ENCODE results near the gene LIMS1. TPM values are rescaled to one million over a fixed set of nuclear protein-coding genes. Genes with fewer than 3 reads are reported as not detected.

LIMS1 gene
- total and polyA plus RNA-seq, 4 experiments from 2014 or later, result 126 to 286 (median 186) TPM

- Mint-ChIP-seq H3K4me3 (no peak overlapping the region), H3K4me1 (peaks cover 21 to 32% (median 25%) of the 10 kb centered on the region in 4 donors), H3K27ac (peak overlapping the region in 2 of 7 donors; percentile 27 to 65), H3K9me3 (no peaks in the 10 kb centered on the region), H3K27me3 (no peaks in the 10 kb centered on the region), H3K36me3 (no peaks in the 10 kb centered on the region)
- ChIA-PET POLR2A (ENCODE audit: partially characterized antibody) (interaction anchor here (2.3 kb wide), 1 partner anchor 31 kb away, joined by 18 read pairs; no protein-coding TSS in a partner anchor), CTCF (ENCODE audit: partially characterized antibody) (interaction anchor here (1.4 to 5.9 kb wide), 10 partner anchors 9 to 113 kb away, joined by 3 to 202 read pairs (median 8); partner anchors contain the start of genes LIMS1 and RANBP2)
- Histone ChIP-seq H3K4me3 (ENCODE audit: low read length in 2 of 2) (no peak overlapping the region), H3K27me3 (ENCODE audit: insufficient read depth, low read length) (no peaks in the 10 kb centered on the region), H3K36me3 (ENCODE audit: insufficient read depth, low read length) (no peaks in the 10 kb centered on the region), H3K27ac (ENCODE audit: low read depth, low read length) (no peak overlapping the region), H3K4me1 (ENCODE audit: insufficient read depth, low read length) (peaks cover 31% of the 10 kb centered on the region), H3K9me3 (ENCODE audit: control insufficient read depth in 1 of 2, low read length in 2 of 2) (no peaks in the 10 kb centered on the region)
- intact Hi-C loops (cut with micrococcal nuclease), result loop anchor here (5.0 kb wide), 1 partner anchor 111 kb away; the partner anchor contains the start of gene RANBP2
- no peak for DNase-seq
These were observed 71.7 kb downstream of the LIMS1 start for GRCh38 chr2:108605947-108606346.

GRCh38 chr2:108607706-108608301, 73.5 kb downstream of the LIMS1 start:
- ChIA-PET POLR2A (ENCODE audit: partially characterized antibody) (interaction anchor here (18.0 kb wide), 1 partner anchor 24 kb away, joined by 704 read pairs; no protein-coding TSS in a partner anchor), CTCF (ENCODE audit: partially characterized antibody) (interaction anchor here (1.0 to 11.7 kb wide), 3 partner anchors 9 to 28 kb away, joined by 9 to 545 read pairs (median 202); no protein-coding TSS in a partner anchor)
- peak overlapping the region in 2 of 7 donors; percentile 19 to 39 for H3K27ac Mint-ChIP-seq
- no peaks in the 10 kb centered on the region for H3K27me3 Mint-ChIP-seq
- H3K4me1 ChIP-seq (ENCODE audit: insufficient read depth, low read length), result peaks cover 47% of the 10 kb centered on the region
- no peaks in the 10 kb centered on the region for H3K36me3 ChIP-seq (ENCODE audit: insufficient read depth, low read length)
- H3K27me3 ChIP-seq (ENCODE audit: insufficient read depth, low read length), result no peaks in the 10 kb centered on the region
- H3K4me3 Mint-ChIP-seq, result peak overlapping the region in 1 of 8 donors; percentile 33
- intact Hi-C loops (cut with micrococcal nuclease), result loop anchor here (1.0 to 5.0 kb wide), 3 partner anchors 13 to 109 kb away; partner anchors contain the start of gene RANBP2
- H3K9me3 ChIP-seq (ENCODE audit: control insufficient read depth in 1 of 2, low read length in 2 of 2), result no peaks in the 10 kb centered on the region
- peaks cover 0 to 3% of the 10 kb centered on the region in 2 donors for H3K36me3 Mint-ChIP-seq
- H3K9me3 Mint-ChIP-seq, result no peaks in the 10 kb centered on the region
- H3K4me3 ChIP-seq (ENCODE audit: low read length in 2 of 2), result no peak overlapping the region
- peak; percentile 56 to 65 (median 61) for DNase-seq
- no peak overlapping the region for H3K27ac ChIP-seq (ENCODE audit: low read depth, low read length)
- H3K4me1 Mint-ChIP-seq, result peaks cover 33 to 48% (median 39%) of the 10 kb centered on the region in 4 donors

- H3K4me3 Mint-ChIP-seq, result peak overlapping the region; percentile 65 to 89 (median 80)
These were observed 76.8 kb downstream of the LIMS1 start for GRCh38 chr2:108611021-108611420.

GRCh38 chr2:108612153-108612513, 77.9 kb downstream of the LIMS1 start:
- H3K9me3 Mint-ChIP-seq, result no peaks in the 10 kb centered on the region
- intact Hi-C loops (cut with micrococcal nuclease), result no loop called here

More at GRCh38 chr2:108611021-108611420, 76.8 kb downstream of the LIMS1 start:
- Histone ChIP-seq H3K4me3 (ENCODE audit: low read length in 2 of 2) (peak overlapping the region in 1 of 2 donors; percentile 21), H3K27ac (ENCODE audit: low read depth, low read length) (peak overlapping the region; percentile 59), H3K27me3 (ENCODE audit: insufficient read depth, low read length) (no peaks in the 10 kb centered on the region), H3K4me1 (ENCODE audit: insufficient read depth, low read length) (peaks cover 79% of the 10 kb centered on the region), H3K36me3 (ENCODE audit: insufficient read depth, low read length) (no peaks in the 10 kb centered on the region), H3K9me3 (ENCODE audit: control insufficient read depth in 1 of 2, low read length in 2 of 2) (no peaks in the 10 kb centered on the region)
- CTCF ChIA-PET (ENCODE audit: partially characterized antibody), result interaction anchor here (0.6 to 11.7 kb wide), 3 partner anchors 13 to 20 kb away, joined by 3 to 545 read pairs (median 3); no protein-coding TSS in a partner anchor
- peaks cover 59 to 80% (median 71%) of the 10 kb centered on the region in 4 donors for H3K4me1 Mint-ChIP-seq
- POLR2A ChIA-PET (ENCODE audit: partially characterized antibody), result interaction anchor here (2.5 to 18.0 kb wide), 2 partner anchors 8 to 21 kb away, joined by 6 to 704 read pairs; no protein-coding TSS in a partner anchor
- H3K27me3 Mint-ChIP-seq, result no peaks in the 10 kb centered on the region
- DNase-seq, result no peak
- intact Hi-C loops (cut with micrococcal nuclease), result loop anchor here (2.0 kb wide), 1 partner anchor 18 kb away; no protein-coding TSS in a partner anchor
- H3K36me3 Mint-ChIP-seq, result peaks cover 0 to 3% of the 10 kb centered on the region in 2 donors
- peak overlapping the region; percentile 88 to 95 (median 93) for H3K27ac Mint-ChIP-seq
- H3K9me3 Mint-ChIP-seq, result no peaks in the 10 kb centered on the region

GRCh38 chr2:108612514-108613183, 78.4 kb downstream of the LIMS1 start:
- peaks cover 0 to 3% of the 10 kb centered on the region in 2 donors for H3K36me3 Mint-ChIP-seq
- peaks cover 69 to 94% (median 80%) of the 10 kb centered on the region in 4 donors for H3K4me1 Mint-ChIP-seq
- ChIA-PET CTCF (ENCODE audit: partially characterized antibody) (interaction anchor here (11.7 kb wide), 1 partner anchor 18 kb away, joined by 545 read pairs; no protein-coding TSS in a partner anchor), POLR2A (ENCODE audit: partially characterized antibody) (interaction anchor here (1.2 to 18.0 kb wide), 3 partner anchors 20 to 106 kb away, joined by 3 to 704 read pairs (median 3); partner anchors contain the start of gene RANBP2)
- peak overlapping the region; percentile 73 to 89 (median 80) for H3K4me3 Mint-ChIP-seq
- H3K27me3 Mint-ChIP-seq, result no peaks in the 10 kb centered on the region
- H3K36me3 ChIP-seq (ENCODE audit: insufficient read depth, low read length), result no peaks in the 10 kb centered on the region
- H3K4me3 ChIP-seq (ENCODE audit: low read length in 2 of 2), result peak overlapping the region; percentile 25 to 30
- H3K27ac Mint-ChIP-seq, result peak overlapping the region; percentile 91 to 98 (median 97)
- H3K27me3 ChIP-seq (ENCODE audit: insufficient read depth, low read length), result no peaks in the 10 kb centered on the region
- intact Hi-C loops (cut with micrococcal nuclease), result loop anchor here (1.0 kb wide), 1 partner anchor 9 kb away; no protein-coding TSS in a partner anchor
- H3K4me1 ChIP-seq (ENCODE audit: insufficient read depth, low read length), result peaks cover 96% of the 10 kb centered on the region
- H3K9me3 ChIP-seq (ENCODE audit: control insufficient read depth in 1 of 2, low read length in 2 of 2), result no peaks in the 10 kb centered on the region
- peak overlapping the region; percentile 68 for H3K27ac ChIP-seq (ENCODE audit: low read depth, low read length)
- H3K9me3 Mint-ChIP-seq, result no peaks in the 10 kb centered on the region
- DNase-seq, result peak; percentile 53 to 83 (median 65)

More at GRCh38 chr2:108612153-108612513, 77.9 kb downstream of the LIMS1 start:
- peak; percentile 60 to 72 (median 66) for DNase-seq
- H3K9me3 ChIP-seq (ENCODE audit: control insufficient read depth in 1 of 2, low read length in 2 of 2), result no peaks in the 10 kb centered on the region
- H3K27ac ChIP-seq (ENCODE audit: low read depth, low read length), result peak overlapping the region; percentile 68
- H3K36me3 ChIP-seq (ENCODE audit: insufficient read depth, low read length), result no peaks in the 10 kb centered on the region
- no peaks in the 10 kb centered on the region for H3K27me3 ChIP-seq (ENCODE audit: insufficient read depth, low read length)
- peaks cover 65 to 91% (median 78%) of the 10 kb centered on the region in 4 donors for H3K4me1 Mint-ChIP-seq
- ChIA-PET POLR2A (ENCODE audit: partially characterized antibody) (interaction anchor here (1.2 to 18.0 kb wide), 2 partner anchors 20 to 107 kb away, joined by 3 to 704 read pairs; partner anchors contain the start of gene RANBP2), CTCF (ENCODE audit: partially characterized antibody) (interaction anchor here (11.7 kb wide), 1 partner anchor 18 kb away, joined by 545 read pairs; no protein-coding TSS in a partner anchor)
- peaks cover 0 to 3% of the 10 kb centered on the region in 2 donors for H3K36me3 Mint-ChIP-seq
- H3K27me3 Mint-ChIP-seq, result no peaks in the 10 kb centered on the region
- peak overlapping the region; percentile 73 to 89 (median 80) for H3K4me3 Mint-ChIP-seq
- H3K4me1 ChIP-seq (ENCODE audit: insufficient read depth, low read length), result peaks cover 90% of the 10 kb centered on the region
- peak overlapping the region; percentile 91 to 98 (median 97) for H3K27ac Mint-ChIP-seq
- peak overlapping the region; percentile 25 to 30 for H3K4me3 ChIP-seq (ENCODE audit: low read length in 2 of 2)

- H3K27me3 ChIP-seq (ENCODE audit: insufficient read depth, low read length), result no peaks in the 10 kb centered on the region
- intact Hi-C loops (cut with micrococcal nuclease), result loop anchor here (1.0 kb wide), 1 partner anchor 8 kb away; no protein-coding TSS in a partner anchor
- Mint-ChIP-seq H3K27me3 (no peaks in the 10 kb centered on the region), H3K27ac (peak overlapping the region; percentile 91 to 98 (median 94)), H3K36me3 (peaks cover 0 to 3% of the 10 kb centered on the region in 2 donors), H3K4me1 (peaks cover 70 to 95% (median 83%) of the 10 kb centered on the region in 4 donors), H3K9me3 (no peaks in the 10 kb centered on the region), H3K4me3 (peak overlapping the region in 7 of 8 donors; percentile 1 to 89 (median 80))
- no peaks in the 10 kb centered on the region for H3K9me3 ChIP-seq (ENCODE audit: control insufficient read depth in 1 of 2, low read length in 2 of 2)
- H3K36me3 ChIP-seq (ENCODE audit: insufficient read depth, low read length), result no peaks in the 10 kb centered on the region
- ChIA-PET CTCF (ENCODE audit: partially characterized antibody) (interaction anchor here (11.7 kb wide), 1 partner anchor 17 kb away, joined by 545 read pairs; no protein-coding TSS in a partner anchor), POLR2A (ENCODE audit: partially characterized antibody) (interaction anchor here (1.0 to 18.0 kb wide), 4 partner anchors 19 to 164 kb away, joined by 3 to 704 read pairs (median 3); partner anchors contain the start of genes GCC2 and RANBP2)
- H3K4me1 ChIP-seq (ENCODE audit: insufficient read depth, low read length), result peaks cover 97% of the 10 kb centered on the region
- H3K27ac ChIP-seq (ENCODE audit: low read depth, low read length), result peak overlapping the region; percentile 68
- no peak overlapping the region for H3K4me3 ChIP-seq (ENCODE audit: low read length in 2 of 2)
- no peak for DNase-seq
These were observed 79.2 kb downstream of the LIMS1 start for GRCh38 chr2:108613261-108614042.

All from CD4-positive, alpha-beta memory T cell (primary cell).